Measurements from ENCODE around the gene MUC20. TPM values are rescaled to one million over a fixed set of nuclear protein-coding genes. Genes with fewer than 3 reads are reported as not detected.

MUC20 gene
- polyA plus RNA-seq, 1 donor from 2014 or later, result 3.0 TPM

- Histone ChIP-seq H2AFZ (ENCODE audit: low read depth, low read length) (no peak overlapping the region), H3K27ac (ENCODE audit: low read length) (no peak overlapping the region), H3K79me2 (replicated peaks; ENCODE audit: insufficient read depth, low read length) (no peaks in the 10 kb centered on the region), H3K36me3 (ENCODE audit: insufficient read depth, low read length) (no peaks in the 10 kb centered on the region), H3K4me2 (ENCODE audit: low read length) (no peak overlapping the region), H3K9me3 (ENCODE audit: low read length) (no peaks in the 10 kb centered on the region), H3K27me3 (ENCODE audit: insufficient read depth, low read depth, low read length) (no peaks in the 10 kb centered on the region), H3K9me2 (ENCODE audit: insufficient read depth, low read length) (no peaks in the 10 kb centered on the region), H3K9ac (ENCODE audit: low read length) (no peak overlapping the region), H4K20me1 (ENCODE audit: insufficient read depth) (no peaks in the 10 kb centered on the region), H3F3A (ENCODE audit: insufficient read depth, low read length, poor library complexity, severe bottlenecking) (no peaks in the 10 kb centered on the region), H3K4me3 (ENCODE audit: low read length) (no peak overlapping the region)
- TF ChIP-seq POLR2AphosphoS5 (IDR thresholded peaks at IDR 0.05), result no peak
- no peak for TF ChIP-seq EZH2 (IDR thresholded peaks at IDR 0.05; ENCODE audit: borderline replicate concordance, insufficient read depth, low read length, poor library complexity, severe bottlenecking)
- TF ChIP-seq MXI1 (conservative IDR thresholded peaks at IDR 0.05; ENCODE audit: poor library complexity, severe bottlenecking), result no peak
- no peak for TF ChIP-seq RAD21 (conservative IDR thresholded peaks at IDR 0.05)
- no peak for TF ChIP-seq EP300 (conservative IDR thresholded peaks at IDR 0.05; ENCODE audit: poor library complexity, severe bottlenecking)
- no peak for TF ChIP-seq REST (IDR thresholded peaks at IDR 0.05; ENCODE audit: borderline replicate concordance)
- TF ChIP-seq SMC3 (conservative IDR thresholded peaks at IDR 0.05; ENCODE audit: poor library complexity), result no peak
- TF ChIP-seq CTCF (IDR thresholded peaks at IDR 0.05; ENCODE audit: poor library complexity, severe bottlenecking), result no peak
- TF ChIP-seq TAF1 (IDR thresholded peaks at IDR 0.05; ENCODE audit: low read depth), result no peak
These were observed 47.0 kb downstream of the MUC20 start for GRCh38 chr3:195767792-195768191.

GRCh38 chr3:195768414-195768813 lies 47.6 kb downstream of the MUC20 start:
- Histone ChIP-seq H3K9me2 (ENCODE audit: insufficient read depth, low read length) (no peaks in the 10 kb centered on the region), H4K20me1 (ENCODE audit: insufficient read depth) (no peaks in the 10 kb centered on the region), H3K27me3 (ENCODE audit: insufficient read depth, low read depth, low read length) (no peaks in the 10 kb centered on the region), H3K9me3 (ENCODE audit: low read length) (no peaks in the 10 kb centered on the region), H3K36me3 (ENCODE audit: insufficient read depth, low read length) (no peaks in the 10 kb centered on the region), H3K4me3 (ENCODE audit: low read length) (no peak overlapping the region), H3K4me2 (ENCODE audit: low read length) (no peak overlapping the region), H3K27ac (ENCODE audit: low read length) (no peak overlapping the region), H3K79me2 (replicated peaks; ENCODE audit: insufficient read depth, low read length) (no peaks in the 10 kb centered on the region), H3K9ac (ENCODE audit: low read length) (no peak overlapping the region), H3F3A (ENCODE audit: insufficient read depth, low read length, poor library complexity, severe bottlenecking) (no peaks in the 10 kb centered on the region), H2AFZ (ENCODE audit: low read depth, low read length) (no peak overlapping the region)
- TF ChIP-seq POLR2AphosphoS5 (IDR thresholded peaks at IDR 0.05) (no peak), MXI1 (conservative IDR thresholded peaks at IDR 0.05; ENCODE audit: poor library complexity, severe bottlenecking) (no peak), RAD21 (conservative IDR thresholded peaks at IDR 0.05) (no peak), CTCF (IDR thresholded peaks at IDR 0.05; ENCODE audit: poor library complexity, severe bottlenecking) (no peak), SMC3 (conservative IDR thresholded peaks at IDR 0.05; ENCODE audit: poor library complexity) (no peak), EZH2 (IDR thresholded peaks at IDR 0.05; ENCODE audit: borderline replicate concordance, insufficient read depth, low read length, poor library complexity, severe bottlenecking) (no peak), EP300 (conservative IDR thresholded peaks at IDR 0.05; ENCODE audit: poor library complexity, severe bottlenecking) (no peak), TAF1 (IDR thresholded peaks at IDR 0.05; ENCODE audit: low read depth) (no peak), REST (IDR thresholded peaks at IDR 0.05; ENCODE audit: borderline replicate concordance) (no peak)
